PC-3 (cell line): ENCODE measurements around the gene FOXM1.

Source experiments
- CTCF ChIP-seq: fragments of 300-600 bp; sonication (generic); conservative IDR thresholded peaks from 2 replicates; pipeline ENCODE4 v1.5.1; 2017; ENCODE audit warnings: antibody characterized with exemption, low read depth, mild to moderate bottlenecking, low read length
- EZH2 ChIP-seq: fragments of 300-600 bp; sonication (generic); IDR thresholded peaks from one replicate; pipeline ENCODE4 v1.6.1; 2017; ENCODE audit warnings: antibody characterized with exemption, mild to moderate bottlenecking, low read length; ENCODE audit not compliant: unreplicated experiment
- EZH2phosphoT487 ChIP-seq: fragments of 300-600 bp; sonication (generic); IDR thresholded peaks from 2 replicates; pipeline ENCODE4 v1.6.1; 2018; ENCODE audit warnings: mild to moderate bottlenecking, antibody characterized with exemption, low read length, borderline replicate concordance

- TF ChIP-seq CTCF (no peak), EZH2 (no peak), EZH2phosphoT487 (no peak)
Measured at GRCh38 chr12:2858334-2858733, 18.6 kb downstream of the FOXM1 start.
